ENCODE data around the gene ITGA8.

DNA sequence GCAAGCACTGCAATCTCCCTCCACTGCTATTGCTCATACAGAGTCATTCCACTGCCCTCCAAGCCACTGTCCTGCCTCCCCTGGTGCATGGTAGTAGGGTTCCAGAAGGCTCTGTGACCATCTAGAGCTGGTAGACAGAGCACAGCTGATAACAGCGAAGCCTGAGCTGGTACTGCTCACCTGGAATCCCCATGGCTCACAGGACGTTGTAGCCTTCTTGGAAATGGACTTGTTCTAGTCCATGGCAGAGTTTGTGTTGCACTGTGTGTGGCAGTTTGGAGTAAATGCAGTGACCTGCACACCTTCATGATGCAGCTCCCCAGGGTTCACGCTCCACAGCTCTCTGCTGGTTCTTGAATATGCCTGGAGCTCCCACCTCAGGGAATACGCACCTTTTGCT lies 67.0 kb downstream of the ITGA8 start:
- no peak for TF ChIP-seq CTCF (IDR thresholded peaks at IDR 0.05)
- TF ChIP-seq POLR2A (IDR thresholded peaks at IDR 0.05): no peak
- no peak for TF ChIP-seq POLR2AphosphoS5 (IDR thresholded peaks at IDR 0.05)

Data from stomach (tissue), 4 donors.